Stimulated activated CD8-positive, alpha-beta memory T cell treated with anti-CD3 and anti-CD28 coated beads, Interleukin-12 subunit alpha, Interleukin-12 subunit beta, amount 100 ng/mL, for 1 hour (primary cell): ENCODE results near the gene DUSP15.
"Not testable (repeated sequence)": the region's sequence is repeated elsewhere in the genome, so short reads cannot be mapped to it uniquely, and the experiment has no call there.

ENCODE experiments used
- DNase-seq: peaks from one replicate; pipeline ENCODE4 v3.0.0-alpha.2; 2020; ENCODE audit warnings: low read depth

The DUSP15 gene

GRCh38 chr20:31869942-31870725 is at the start of gene DUSP15, which contains the start of gene TTLL9:
DUSP15 (minus strand) TSS chr20:31870527; CDS start chr20:31870337, 190 bp downstream.
TTLL9 (plus strand) TSS chr20:31870634; CDS start chr20:31871127, 493 bp downstream.
- no peak for DNase-seq

- DNase-seq: no peak
These were observed 49.3 kb upstream of the DUSP15 start for GRCh38 chr20:31919410-31920155.

GRCh38 chr20:31918466-31919105 is 48.3 kb upstream of the DUSP15 start:
- no peak for DNase-seq

- not testable (repeated sequence) for DNase-seq
These were observed 47.7 kb upstream of the DUSP15 start for GRCh38 chr20:31917962-31918412.

- DNase-seq: no peak
These were observed 46.4 kb upstream of the DUSP15 start for GRCh38 chr20:31916708-31917107.

- no peak for DNase-seq
These were observed 45.4 kb upstream of the DUSP15 start for GRCh38 chr20:31915491-31916280.

GRCh38 chr20:31914170-31914569 is 43.8 kb upstream of the DUSP15 start:
- no peak for DNase-seq

- no peak for DNase-seq
These were observed 43.3 kb upstream of the DUSP15 start for GRCh38 chr20:31913431-31914157.

- no peak for DNase-seq
These were observed 39.9 kb upstream of the DUSP15 start for GRCh38 chr20:31910071-31910803.

GRCh38 chr20:31909253-31910070 is 39.1 kb upstream of the DUSP15 start:
- no peak for DNase-seq

GRCh38 chr20:31908424-31908823 is 38.1 kb upstream of the DUSP15 start:
- no peak for DNase-seq

GRCh38 chr20:31908016-31908415 is 37.7 kb upstream of the DUSP15 start:
- no peak for DNase-seq

- no peak for DNase-seq
These were observed 36.7 kb upstream of the DUSP15 start for GRCh38 chr20:31907046-31907445.

GRCh38 chr20:31906001-31906400 is 35.7 kb upstream of the DUSP15 start:
- DNase-seq: no peak

- DNase-seq: no peak
These were observed 33.5 kb upstream of the DUSP15 start for GRCh38 chr20:31903627-31904386.

- no peak for DNase-seq
These were observed 31.3 kb upstream of the DUSP15 start for GRCh38 chr20:31901615-31902014.

- DNase-seq: no peak
These were observed 27.2 kb upstream of the DUSP15 start for GRCh38 chr20:31897541-31897940.

- no peak for DNase-seq
These were observed 25.7 kb upstream of the DUSP15 start for GRCh38 chr20:31896049-31896448.
